Liver (tissue), 3 donors: ENCODE measurements around the gene KLF6.

Experiments used
- SP1 ChIP-seq: IDR thresholded peaks from 2 replicates; pipeline ENCODE4 v1.6.1; 2018; ENCODE audit warnings: antibody characterized with exemption, mild to moderate bottlenecking
- TF ChIP-seq, protein P1 (sequence below): IDR thresholded peaks from 2 replicates; pipeline ENCODE4 v1.6.1; 2016; ENCODE audit warnings: antibody characterized with exemption, mild to moderate bottlenecking
- TF ChIP-seq, protein P2 (sequence below): fragments of 150-350 bp; IDR thresholded peaks from 2 replicates; pipeline ENCODE4 v1.5.1; 2017; ENCODE audit warnings: improper control_type of control experiment, low read depth, low read length; ENCODE audit not compliant: missing input control
- donor health status: healthy.
- donor health status: healthy.

DNA sequence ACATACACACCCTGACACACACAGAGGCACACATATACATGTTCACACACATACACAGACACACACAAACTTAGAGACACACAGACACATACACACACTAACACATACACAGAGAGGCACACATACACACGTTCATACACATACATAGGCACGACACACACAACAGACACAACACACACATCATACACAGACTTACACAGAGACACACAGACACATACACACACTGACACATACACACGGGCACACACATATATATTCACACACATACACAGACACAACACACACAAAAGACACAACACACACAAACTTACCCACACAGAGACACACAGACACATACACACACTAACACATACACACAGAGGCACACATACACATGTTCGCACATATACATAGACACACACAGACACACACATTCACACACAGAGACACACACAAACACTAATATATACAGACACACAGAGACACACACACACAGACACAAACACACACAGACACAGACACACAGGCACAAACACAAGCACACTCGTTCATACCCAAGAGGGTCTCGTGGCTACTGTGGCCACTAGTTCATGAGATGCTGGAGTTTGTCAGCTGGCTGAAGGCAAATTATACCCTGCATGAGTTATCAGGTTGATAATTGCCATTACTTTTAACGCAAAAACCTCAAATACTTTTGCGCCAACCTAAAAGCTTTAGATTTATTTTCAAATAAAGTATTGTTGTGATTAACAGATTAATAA is 17.7 kb upstream of the KLF6 start:
- TF ChIP-seq, protein P1, sequence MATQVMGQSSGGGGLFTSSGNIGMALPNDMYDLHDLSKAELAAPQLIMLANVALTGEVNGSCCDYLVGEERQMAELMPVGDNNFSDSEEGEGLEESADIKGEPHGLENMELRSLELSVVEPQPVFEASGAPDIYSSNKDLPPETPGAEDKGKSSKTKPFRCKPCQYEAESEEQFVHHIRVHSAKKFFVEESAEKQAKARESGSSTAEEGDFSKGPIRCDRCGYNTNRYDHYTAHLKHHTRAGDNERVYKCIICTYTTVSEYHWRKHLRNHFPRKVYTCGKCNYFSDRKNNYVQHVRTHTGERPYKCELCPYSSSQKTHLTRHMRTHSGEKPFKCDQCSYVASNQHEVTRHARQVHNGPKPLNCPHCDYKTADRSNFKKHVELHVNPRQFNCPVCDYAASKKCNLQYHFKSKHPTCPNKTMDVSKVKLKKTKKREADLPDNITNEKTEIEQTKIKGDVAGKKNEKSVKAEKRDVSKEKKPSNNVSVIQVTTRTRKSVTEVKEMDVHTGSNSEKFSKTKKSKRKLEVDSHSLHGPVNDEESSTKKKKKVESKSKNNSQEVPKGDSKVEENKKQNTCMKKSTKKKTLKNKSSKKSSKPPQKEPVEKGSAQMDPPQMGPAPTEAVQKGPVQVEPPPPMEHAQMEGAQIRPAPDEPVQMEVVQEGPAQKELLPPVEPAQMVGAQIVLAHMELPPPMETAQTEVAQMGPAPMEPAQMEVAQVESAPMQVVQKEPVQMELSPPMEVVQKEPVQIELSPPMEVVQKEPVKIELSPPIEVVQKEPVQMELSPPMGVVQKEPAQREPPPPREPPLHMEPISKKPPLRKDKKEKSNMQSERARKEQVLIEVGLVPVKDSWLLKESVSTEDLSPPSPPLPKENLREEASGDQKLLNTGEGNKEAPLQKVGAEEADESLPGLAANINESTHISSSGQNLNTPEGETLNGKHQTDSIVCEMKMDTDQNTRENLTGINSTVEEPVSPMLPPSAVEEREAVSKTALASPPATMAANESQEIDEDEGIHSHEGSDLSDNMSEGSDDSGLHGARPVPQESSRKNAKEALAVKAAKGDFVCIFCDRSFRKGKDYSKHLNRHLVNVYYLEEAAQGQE: no peak
- TF ChIP-seq, protein P2, sequence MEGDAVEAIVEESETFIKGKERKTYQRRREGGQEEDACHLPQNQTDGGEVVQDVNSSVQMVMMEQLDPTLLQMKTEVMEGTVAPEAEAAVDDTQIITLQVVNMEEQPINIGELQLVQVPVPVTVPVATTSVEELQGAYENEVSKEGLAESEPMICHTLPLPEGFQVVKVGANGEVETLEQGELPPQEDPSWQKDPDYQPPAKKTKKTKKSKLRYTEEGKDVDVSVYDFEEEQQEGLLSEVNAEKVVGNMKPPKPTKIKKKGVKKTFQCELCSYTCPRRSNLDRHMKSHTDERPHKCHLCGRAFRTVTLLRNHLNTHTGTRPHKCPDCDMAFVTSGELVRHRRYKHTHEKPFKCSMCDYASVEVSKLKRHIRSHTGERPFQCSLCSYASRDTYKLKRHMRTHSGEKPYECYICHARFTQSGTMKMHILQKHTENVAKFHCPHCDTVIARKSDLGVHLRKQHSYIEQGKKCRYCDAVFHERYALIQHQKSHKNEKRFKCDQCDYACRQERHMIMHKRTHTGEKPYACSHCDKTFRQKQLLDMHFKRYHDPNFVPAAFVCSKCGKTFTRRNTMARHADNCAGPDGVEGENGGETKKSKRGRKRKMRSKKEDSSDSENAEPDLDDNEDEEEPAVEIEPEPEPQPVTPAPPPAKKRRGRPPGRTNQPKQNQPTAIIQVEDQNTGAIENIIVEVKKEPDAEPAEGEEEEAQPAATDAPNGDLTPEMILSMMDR: no peak
- TF ChIP-seq SP1: no peak
